Cardiac septum (tissue), 1 donor: ENCODE data around the gene ADGRB2. TPM values are rescaled to one million over a fixed set of nuclear protein-coding genes. Genes with fewer than 3 reads are reported as not detected.

Source experiments
- DNase-seq: peaks from one replicate; pipeline ENCODE4 v3.0.0-alpha.2; 2020; ENCODE audit warnings: low spot score
- intact Hi-C: fragments of 100-400 bp; cut with DNase I; formaldehyde crosslinking; loops from one replicate; pipeline ENCODE4 v1.14.0; 2022
- total RNA-seq: library from RNA; stranded (reverse); fragmentation: NEBNext Ultra II Directional; extraction: Animal tissue kit (Norgen Biotek cat#: 25700); gene quantifications from one replicate; pipeline ENCODE4 v1.2.1, GENCODE V29; 2021
- donor health status: DM: no; HTN: no; CAD: no.

Gene ADGRB2
- total RNA-seq, 1 donor from 2014 or later = 7.7 TPM

- DNase-seq = no peak
- intact Hi-C loops = no loop called here
Measured at GRCh38 chr1:31742462-31743212, 21.5 kb downstream of the ADGRB2 start.

- intact Hi-C loops = no loop called here
- no peak for DNase-seq
Measured at GRCh38 chr1:31739346-31739745, 24.8 kb downstream of the ADGRB2 start.

GRCh38 chr1:31736675-31737074, 27.5 kb downstream of the ADGRB2 start:
- DNase-seq = no peak
- intact Hi-C loops = no loop called here

GRCh38 chr1:31735571-31735970, 28.6 kb downstream of the ADGRB2 start:
- DNase-seq = no peak
- intact Hi-C loops = no loop called here

- intact Hi-C loops = no loop called here
- DNase-seq = no peak
Measured at GRCh38 chr1:31734582-31735107, 29.5 kb downstream of the ADGRB2 start.

- no peak for DNase-seq
- intact Hi-C loops = no loop called here
Measured at GRCh38 chr1:31733389-31734219, 30.5 kb downstream of the ADGRB2 start.

GRCh38 chr1:31732751-31733289, 31.3 kb downstream of the ADGRB2 start:
- intact Hi-C loops = no loop called here
- DNase-seq = no peak

GRCh38 chr1:31732343-31732742, 31.8 kb downstream of the ADGRB2 start:
- intact Hi-C loops = no loop called here
- no peak for DNase-seq

GRCh38 chr1:31731049-31731565, 33.0 kb downstream of the ADGRB2 start:
- no peak for DNase-seq
- intact Hi-C loops = no loop called here

GRCh38 chr1:31730336-31731048, 33.6 kb downstream of the ADGRB2 start:
- intact Hi-C loops = no loop called here
- DNase-seq = no peak

GRCh38 chr1:31727849-31728248, 36.3 kb downstream of the ADGRB2 start:
- no peak for DNase-seq
- intact Hi-C loops = no loop called here

GRCh38 chr1:31727195-31727594, 36.9 kb downstream of the ADGRB2 start:
- DNase-seq = no peak
- intact Hi-C loops = no loop called here

GRCh38 chr1:31726715-31727114, 37.4 kb downstream of the ADGRB2 start:
- no peak for DNase-seq
- intact Hi-C loops = no loop called here

- DNase-seq = no peak
- intact Hi-C loops = no loop called here
Measured at GRCh38 chr1:31725777-31726535, 38.2 kb downstream of the ADGRB2 start.

GRCh38 chr1:31725134-31725533, 39.0 kb downstream of the ADGRB2 start:
- DNase-seq = no peak
- intact Hi-C loops = no loop called here

- intact Hi-C loops = no loop called here
- no peak for DNase-seq
Measured at GRCh38 chr1:31723828-31724359, 40.2 kb downstream of the ADGRB2 start.

GRCh38 chr1:31718327-31718897, 45.7 kb downstream of the ADGRB2 start:
- no peak for DNase-seq
- intact Hi-C loops = loop anchor here (5.0 kb wide), 1 partner anchor 219 kb away; the partner anchor contains the start of gene PTP4A2

GRCh38 chr1:31717341-31717740, 46.8 kb downstream of the ADGRB2 start:
- DNase-seq = no peak
- intact Hi-C loops = loop anchor here (5.0 kb wide), 1 partner anchor 220 kb away; the partner anchor contains the start of gene PTP4A2
